WTC11 (cell line): ENCODE data around the gene FGF1.

ENCODE experiments used
- ATF3 ChIP-seq: sonication (generic); formaldehyde crosslinking; conservative IDR thresholded peaks from 2 replicates; pipeline ENCODE4 v1.8.1; 2022; ENCODE audit warnings: mild to moderate bottlenecking, missing genetic modification reagents
- ATF6 ChIP-seq: sonication (generic); formaldehyde crosslinking; IDR thresholded peaks from 2 replicates; pipeline ENCODE4 v1.8.1; 2023; ENCODE audit warnings: mild to moderate bottlenecking, missing genetic modification reagents
- CTCF ChIP-seq: fragments of 200-600 bp; IDR thresholded peaks from 2 replicates; pipeline ENCODE4 v1.8.0; 2022; ENCODE audit warnings: antibody characterized with exemption
- E2F4 ChIP-seq: sonication (generic); formaldehyde crosslinking; IDR thresholded peaks from 2 replicates; pipeline ENCODE4 v1.8.1; 2022; ENCODE audit warnings: low read depth, mild to moderate bottlenecking, moderate library complexity, missing genetic modification reagents, borderline replicate concordance
- ETV6 ChIP-seq: sonication (generic); formaldehyde crosslinking; IDR thresholded peaks from 2 replicates; pipeline ENCODE4 v1.8.1; 2022; ENCODE audit warnings: mild to moderate bottlenecking, missing genetic modification reagents
- IRF1 ChIP-seq: sonication (generic); formaldehyde crosslinking; IDR thresholded peaks from 2 replicates; pipeline ENCODE4 v1.8.0; 2023; ENCODE audit warnings: missing genetic modification reagents
- MLX ChIP-seq: sonication (generic); formaldehyde crosslinking; IDR thresholded peaks from 2 replicates; pipeline ENCODE4 v1.8.1; 2023; ENCODE audit warnings: mild to moderate bottlenecking, missing genetic modification reagents, moderate library complexity
- NR3C1 ChIP-seq: sonication (generic); formaldehyde crosslinking; conservative IDR thresholded peaks from 2 replicates; pipeline ENCODE4 v1.8.1; 2023; ENCODE audit warnings: low read depth, mild to moderate bottlenecking, missing genetic modification reagents
- RELA ChIP-seq: sonication (generic); formaldehyde crosslinking; IDR thresholded peaks from 2 replicates; pipeline ENCODE4 v1.8.1; 2022; ENCODE audit warnings: missing genetic modification reagents, mild to moderate bottlenecking, borderline replicate concordance
- ZBTB21 ChIP-seq: sonication (generic); formaldehyde crosslinking; IDR thresholded peaks from 2 replicates; pipeline ENCODE4 v1.8.1; 2023; ENCODE audit warnings: mild to moderate bottlenecking, missing genetic modification reagents, borderline replicate concordance
- ZNF416 ChIP-seq: fragments of 250-450 bp; sonication (Bioruptor Pico); IDR thresholded peaks from 2 replicates; pipeline ENCODE4 v1.9.0; 2021; ENCODE audit warnings: mild to moderate bottlenecking, inconsistent platforms

- TF ChIP-seq CTCF (no peak), ETV6 (CRISPR knock-in tag) (no peak), IRF1 (CRISPR knock-in tag) (no peak), RELA (CRISPR knock-in tag) (no peak), MLX (CRISPR knock-in tag) (no peak), ATF6 (no peak), ATF3 (CRISPR knock-in tag) (no peak), ZBTB21 (CRISPR knock-in tag) (no peak), NR3C1 (CRISPR knock-in tag) (no peak), E2F4 (CRISPR knock-in tag) (no peak), ZNF416 (CRISPR knock-in tag) (no peak)
These were observed 99.3 kb downstream of the FGF1 start for GRCh38 chr5:142586552-142586951.
